ENCODE data around the gene TSPO. TPM values are rescaled to one million over a fixed set of nuclear protein-coding genes. Genes with fewer than 3 reads are reported as not detected.

The TSPO gene
- total and polyA plus RNA-seq, 2 experiments from 2014 or later: 61.8 to 138 TPM

- no peak for DNase-seq (ENCODE audit: low spot score)
- Histone ChIP-seq H3K4me3 (no peak overlapping the region), H3K4me1 (ENCODE audit: insufficient read depth) (no peaks in the 10 kb centered on the region), H3K79me2 (no peaks in the 10 kb centered on the region), H3K27me3 (no peaks in the 10 kb centered on the region), H3K9me3 (ENCODE audit: low read depth) (no peaks in the 10 kb centered on the region), H3K9me2 (replicated peaks; ENCODE audit: insufficient read depth) (no peaks in the 10 kb centered on the region), H4K20me1 (ENCODE audit: insufficient read depth, poor library complexity, severe bottlenecking) (no peaks in the 10 kb centered on the region), H3K36me3 (replicated peaks; ENCODE audit: insufficient read depth, low read depth) (no peaks in the 10 kb centered on the region), H3K27ac (no peak overlapping the region), H2AFZ (no peak overlapping the region), H3K4me2 (no peak overlapping the region)
- WGBS (ENCODE audit: low lambda C conversion rate, missing lambda C conversion rate): 80% methylated on average over 17 of the region's 18 CpGs
- no peak for TF ChIP-seq EZH2phosphoT487 (IDR thresholded peaks at IDR 0.05; ENCODE audit: low read depth, severe bottlenecking, unreplicated experiment)
Measured at GRCh38 chr22:43159484-43160178, 8.3 kb downstream of the TSPO start.

DNA sequence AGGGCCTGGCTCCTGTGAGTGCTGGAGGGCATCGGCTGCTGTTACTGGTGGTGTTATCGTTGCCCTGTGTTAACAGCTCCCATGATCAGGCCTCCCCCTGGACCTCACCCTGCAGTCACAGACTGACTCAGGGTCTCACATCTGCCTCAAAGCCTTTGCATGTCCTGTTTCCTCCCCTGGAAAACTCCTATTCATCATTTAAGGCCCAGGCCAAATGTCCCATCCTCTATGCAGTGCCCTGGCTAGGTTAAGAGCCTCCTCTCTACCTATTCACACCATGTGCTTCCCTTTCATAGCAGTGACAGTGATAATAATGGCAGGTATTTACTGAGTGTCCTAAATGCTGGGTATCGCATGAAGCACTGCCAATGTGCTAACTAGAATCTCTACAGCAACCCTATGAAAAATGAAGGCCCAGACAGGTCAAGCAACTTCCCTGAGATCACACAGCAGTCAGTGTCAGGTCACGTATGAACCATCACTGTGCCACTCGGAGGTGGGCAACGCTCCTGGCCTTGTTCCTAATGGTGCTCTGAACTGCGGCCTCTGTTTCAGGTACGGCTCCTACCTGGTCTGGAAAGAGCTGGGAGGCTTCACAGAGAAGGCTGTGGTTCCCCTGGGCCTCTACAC, 9.3 kb downstream of the TSPO start:
- no peaks in the 10 kb centered on the region for H3K4me1 ChIP-seq (ENCODE audit: insufficient read depth)
- H3K36me3 ChIP-seq (replicated peaks; ENCODE audit: insufficient read depth, low read depth): no peaks in the 10 kb centered on the region
- WGBS (ENCODE audit: low lambda C conversion rate, missing lambda C conversion rate): 96% methylated on average over 8 of the region's 8 CpGs
- no peaks in the 10 kb centered on the region for H3K27me3 ChIP-seq
- no peak for DNase-seq (ENCODE audit: low spot score)
- no peak overlapping the region for H3K4me3 ChIP-seq
- H4K20me1 ChIP-seq (ENCODE audit: insufficient read depth, poor library complexity, severe bottlenecking): no peaks in the 10 kb centered on the region
- no peaks in the 10 kb centered on the region for H3K79me2 ChIP-seq
- no peak overlapping the region for H2AFZ ChIP-seq
- no peaks in the 10 kb centered on the region for H3K9me3 ChIP-seq (ENCODE audit: low read depth)
- no peak overlapping the region for H3K4me2 ChIP-seq
- no peak overlapping the region for H3K27ac ChIP-seq
- TF ChIP-seq EZH2phosphoT487 (IDR thresholded peaks at IDR 0.05; ENCODE audit: low read depth, severe bottlenecking, unreplicated experiment) (no peak), EZH2 (IDR thresholded peaks at IDR 0.05; ENCODE audit: borderline replicate concordance) (no peak)
- TF ChIP-seq, protein P1, sequence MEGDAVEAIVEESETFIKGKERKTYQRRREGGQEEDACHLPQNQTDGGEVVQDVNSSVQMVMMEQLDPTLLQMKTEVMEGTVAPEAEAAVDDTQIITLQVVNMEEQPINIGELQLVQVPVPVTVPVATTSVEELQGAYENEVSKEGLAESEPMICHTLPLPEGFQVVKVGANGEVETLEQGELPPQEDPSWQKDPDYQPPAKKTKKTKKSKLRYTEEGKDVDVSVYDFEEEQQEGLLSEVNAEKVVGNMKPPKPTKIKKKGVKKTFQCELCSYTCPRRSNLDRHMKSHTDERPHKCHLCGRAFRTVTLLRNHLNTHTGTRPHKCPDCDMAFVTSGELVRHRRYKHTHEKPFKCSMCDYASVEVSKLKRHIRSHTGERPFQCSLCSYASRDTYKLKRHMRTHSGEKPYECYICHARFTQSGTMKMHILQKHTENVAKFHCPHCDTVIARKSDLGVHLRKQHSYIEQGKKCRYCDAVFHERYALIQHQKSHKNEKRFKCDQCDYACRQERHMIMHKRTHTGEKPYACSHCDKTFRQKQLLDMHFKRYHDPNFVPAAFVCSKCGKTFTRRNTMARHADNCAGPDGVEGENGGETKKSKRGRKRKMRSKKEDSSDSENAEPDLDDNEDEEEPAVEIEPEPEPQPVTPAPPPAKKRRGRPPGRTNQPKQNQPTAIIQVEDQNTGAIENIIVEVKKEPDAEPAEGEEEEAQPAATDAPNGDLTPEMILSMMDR (IDR thresholded peaks at IDR 0.05; ENCODE audit: poor library complexity): no peak
- no peaks in the 10 kb centered on the region for H3K9me2 ChIP-seq (replicated peaks; ENCODE audit: insufficient read depth)

GRCh38 chr22:43162412-43163150, 11.2 kb downstream of the TSPO start:
- no peaks in the 10 kb centered on the region for H4K20me1 ChIP-seq (ENCODE audit: insufficient read depth, poor library complexity, severe bottlenecking)
- H3K4me2 ChIP-seq: no peak overlapping the region
- H2AFZ ChIP-seq: no peak overlapping the region
- 95% methylated on average over 20 of the region's 24 CpGs for WGBS (ENCODE audit: low lambda C conversion rate, missing lambda C conversion rate)
- no peak overlapping the region for H3K4me3 ChIP-seq
- H3K79me2 ChIP-seq: no peaks in the 10 kb centered on the region
- no peak for DNase-seq (ENCODE audit: low spot score)
- no peak for TF ChIP-seq EZH2 (IDR thresholded peaks at IDR 0.05; ENCODE audit: borderline replicate concordance)
- TF ChIP-seq, protein P1 (IDR thresholded peaks at IDR 0.05; ENCODE audit: poor library complexity): no peak
- TF ChIP-seq EZH2phosphoT487 (IDR thresholded peaks at IDR 0.05; ENCODE audit: low read depth, severe bottlenecking, unreplicated experiment): no peak
- H3K9me3 ChIP-seq (ENCODE audit: low read depth): no peaks in the 10 kb centered on the region
- H3K4me1 ChIP-seq (ENCODE audit: insufficient read depth): no peaks in the 10 kb centered on the region
- H3K27ac ChIP-seq: no peak overlapping the region
- no peaks in the 10 kb centered on the region for H3K27me3 ChIP-seq
- H3K36me3 ChIP-seq (replicated peaks; ENCODE audit: insufficient read depth, low read depth): no peaks in the 10 kb centered on the region
- no peaks in the 10 kb centered on the region for H3K9me2 ChIP-seq (replicated peaks; ENCODE audit: insufficient read depth)
